Measurements from ENCODE around the gene KCNAB1. TPM values are rescaled to one million over a fixed set of nuclear protein-coding genes. Genes with fewer than 3 reads are reported as not detected.

KCNAB1 gene
- total RNA-seq, 2 donors from 2014 or later, result 0.49 to 0.81 TPM

GRCh38 chr3:156349978-156350377 lies 229.6 kb downstream of the KCNAB1 start:
- no peak for TF ChIP-seq CTCF (conservative IDR thresholded peaks at IDR 0.05)
- no peaks in the 10 kb centered on the region for H3K36me3 Mint-ChIP-seq (ENCODE audit: low read depth)
- no peak for DNase-seq
- peaks cover 16% of the 10 kb centered on the region for H3K4me1 Mint-ChIP-seq
- H3K4me3 Mint-ChIP-seq, result no peak overlapping the region
- Histone ChIP-seq H3K27ac (ENCODE audit: low read depth, low read length) (no peak overlapping the region), H3K36me3 (ENCODE audit: control insufficient read depth, insufficient read depth, low read length) (no peaks in the 10 kb centered on the region), H3K4me1 (ENCODE audit: control insufficient read depth, insufficient read depth, low read length) (peaks cover 8% of the 10 kb centered on the region), H3K9me3 (ENCODE audit: control insufficient read depth, low read length) (no peaks in the 10 kb centered on the region), H3K9ac (ENCODE audit: extremely low read depth, low read length, poor library complexity, severe bottlenecking) (no peak overlapping the region), H3K27me3 (ENCODE audit: control insufficient read depth, insufficient read depth, low read length, poor library complexity, severe bottlenecking) (no peaks in the 10 kb centered on the region), H3K4me3 (ENCODE audit: low read length) (no peak overlapping the region)
- no peaks in the 10 kb centered on the region for H3K27me3 Mint-ChIP-seq (ENCODE audit: insufficient read depth)
- H3K9me3 Mint-ChIP-seq, result no peaks in the 10 kb centered on the region
- H3K27ac Mint-ChIP-seq, result no peak overlapping the region

GRCh38 chr3:156350781-156351180 lies 230.4 kb downstream of the KCNAB1 start:
- TF ChIP-seq CTCF (conservative IDR thresholded peaks at IDR 0.05), result no peak
- Mint-ChIP-seq H3K4me1 (peaks cover 16% of the 10 kb centered on the region), H3K27me3 (ENCODE audit: insufficient read depth) (no peaks in the 10 kb centered on the region), H3K4me3 (no peak overlapping the region), H3K27ac (peak overlapping the region; percentile 0), H3K36me3 (ENCODE audit: low read depth) (no peaks in the 10 kb centered on the region), H3K9me3 (no peaks in the 10 kb centered on the region)
- WGBS, 2 experiments (ENCODE audit: insufficient coverage in 1 of 2, insufficient read length in 1 of 2), result 90 to 91% methylated on average over 4 of the region's 4 CpGs
- Histone ChIP-seq H3K9me3 (ENCODE audit: control insufficient read depth, low read length) (no peaks in the 10 kb centered on the region), H3K36me3 (ENCODE audit: control insufficient read depth, insufficient read depth, low read length) (no peaks in the 10 kb centered on the region), H3K4me3 (ENCODE audit: low read length) (no peak overlapping the region), H3K27me3 (ENCODE audit: control insufficient read depth, insufficient read depth, low read length, poor library complexity, severe bottlenecking) (no peaks in the 10 kb centered on the region), H3K4me1 (ENCODE audit: control insufficient read depth, insufficient read depth, low read length) (peaks cover 8% of the 10 kb centered on the region), H3K9ac (ENCODE audit: extremely low read depth, low read length, poor library complexity, severe bottlenecking) (no peak overlapping the region), H3K27ac (ENCODE audit: low read depth, low read length) (no peak overlapping the region)
- DNase-seq, result no peak

- no peaks in the 10 kb centered on the region for H3K9me3 ChIP-seq (ENCODE audit: control insufficient read depth, low read length)
Observed at GRCh38 chr3:156351783-156352182, 231.4 kb downstream of the KCNAB1 start.

More at GRCh38 chr3:156351783-156352182, 231.4 kb downstream of the KCNAB1 start:
- peaks cover 16% of the 10 kb centered on the region for H3K4me1 Mint-ChIP-seq
- H3K9me3 Mint-ChIP-seq, result no peaks in the 10 kb centered on the region
- H3K27me3 Mint-ChIP-seq (ENCODE audit: insufficient read depth), result no peaks in the 10 kb centered on the region
- H3K27me3 ChIP-seq (ENCODE audit: control insufficient read depth, insufficient read depth, low read length, poor library complexity, severe bottlenecking), result no peaks in the 10 kb centered on the region
- H3K4me3 Mint-ChIP-seq, result no peak overlapping the region
- peaks cover 8% of the 10 kb centered on the region for H3K4me1 ChIP-seq (ENCODE audit: control insufficient read depth, insufficient read depth, low read length)
- H3K36me3 ChIP-seq (ENCODE audit: control insufficient read depth, insufficient read depth, low read length), result no peaks in the 10 kb centered on the region
- TF ChIP-seq CTCF (conservative IDR thresholded peaks at IDR 0.05), result no peak
- H3K27ac Mint-ChIP-seq, result no peak overlapping the region
- H3K9ac ChIP-seq (ENCODE audit: extremely low read depth, low read length, poor library complexity, severe bottlenecking), result no peak overlapping the region
- WGBS, 2 experiments (ENCODE audit: insufficient coverage in 1 of 2, insufficient read length in 1 of 2), result 91 to 100% methylated on average over 2 to 6 of the region's 6 CpGs
- no peak for DNase-seq
- no peak overlapping the region for H3K4me3 ChIP-seq (ENCODE audit: low read length)
- H3K27ac ChIP-seq (ENCODE audit: low read depth, low read length), result no peak overlapping the region
- no peaks in the 10 kb centered on the region for H3K36me3 Mint-ChIP-seq (ENCODE audit: low read depth)

All from endodermal cell (in vitro differentiated cells).